Measurements from ENCODE around the gene CHST1.

DNA sequence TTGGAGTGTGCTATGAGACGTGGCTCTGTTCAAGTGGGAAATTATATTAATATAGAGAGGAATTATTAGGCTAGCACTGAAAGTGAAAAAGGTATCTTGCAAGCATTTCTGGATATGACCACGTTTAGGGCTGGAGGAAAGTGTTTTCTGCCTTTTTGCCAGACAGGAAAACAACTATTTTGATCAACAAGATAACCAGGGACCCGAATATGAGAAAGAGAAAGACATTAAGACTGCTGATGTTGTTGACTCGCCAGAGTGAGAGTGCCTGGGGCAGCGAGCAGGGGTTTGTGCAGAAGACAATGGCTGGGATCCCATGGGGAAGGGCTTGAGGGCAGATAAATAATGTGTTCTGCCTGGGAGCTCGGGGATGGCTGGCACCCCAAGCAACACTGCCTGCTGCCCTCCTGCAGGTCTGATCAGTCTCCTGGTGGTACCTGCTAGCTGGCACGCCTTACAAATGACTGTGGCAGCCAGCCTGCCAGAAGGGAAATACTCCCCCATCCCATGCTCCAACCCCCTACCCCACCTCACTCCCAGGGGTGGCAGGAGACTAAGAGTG lies 23.1 kb upstream of the CHST1 start:
- TF ChIP-seq POLR2A (IDR thresholded peaks at IDR 0.05; ENCODE audit: low read length) (no peak), GATA1 (IDR thresholded peaks at IDR 0.05; ENCODE audit: low read depth, low read length) (no peak)

All from erythroblast (primary cell).